Right kidney (tissue), 1 donor: ENCODE results near the gene KIFC3.
"Not testable (repeated sequence)": the region's sequence is repeated elsewhere in the genome, so short reads cannot be mapped to it uniquely, and the experiment has no call there.

ENCODE experiments used
- DNase-seq: peaks from one replicate; pipeline ENCODE4 v3.0.0-alpha.2; 2016

KIFC3 gene

GRCh38 chr16:57786632-57787518 lies 15.4 kb downstream of the KIFC3 start:
- DNase-seq = no peak

- DNase-seq = no peak
Measured at GRCh38 chr16:57785924-57786323, 16.4 kb downstream of the KIFC3 start.

- no peak for DNase-seq
Measured at GRCh38 chr16:57785385-57785784, 16.9 kb downstream of the KIFC3 start.

- DNase-seq = no peak
Measured at GRCh38 chr16:57784334-57784733, 18.0 kb downstream of the KIFC3 start.

- no peak for DNase-seq
Measured at GRCh38 chr16:57783883-57784282, 18.4 kb downstream of the KIFC3 start.

- DNase-seq = no peak
Measured at GRCh38 chr16:57783116-57783515, 19.2 kb downstream of the KIFC3 start.

GRCh38 chr16:57782607-57783055 lies 19.7 kb downstream of the KIFC3 start:
- DNase-seq = not testable (repeated sequence)

GRCh38 chr16:57781741-57782606 lies 20.3 kb downstream of the KIFC3 start:
- DNase-seq = no peak

GRCh38 chr16:57781349-57781740 lies 20.9 kb downstream of the KIFC3 start:
- no peak for DNase-seq

- not testable (repeated sequence) for DNase-seq
Measured at GRCh38 chr16:57779836-57780235, 22.5 kb downstream of the KIFC3 start.

GRCh38 chr16:57778658-57779057 lies 23.6 kb downstream of the KIFC3 start:
- no peak for DNase-seq

GRCh38 chr16:57775661-57776469 lies 26.4 kb downstream of the KIFC3 start:
- no peak for DNase-seq

- DNase-seq = no peak
Measured at GRCh38 chr16:57774705-57775285, 27.5 kb downstream of the KIFC3 start.

GRCh38 chr16:57773655-57774295 lies 28.5 kb downstream of the KIFC3 start:
- DNase-seq = no peak

- no peak for DNase-seq
Measured at GRCh38 chr16:57773019-57773418, 29.3 kb downstream of the KIFC3 start.

GRCh38 chr16:57771141-57771785 lies 31.0 kb downstream of the KIFC3 start:
- no peak for DNase-seq

- no peak for DNase-seq
Measured at GRCh38 chr16:57770361-57770760, 31.9 kb downstream of the KIFC3 start.

- no peak for DNase-seq
Measured at GRCh38 chr16:57769541-57770145, 32.6 kb downstream of the KIFC3 start.

- DNase-seq = no peak
Measured at GRCh38 chr16:57766714-57767348, 35.5 kb downstream of the KIFC3 start.

- DNase-seq = no peak
Measured at GRCh38 chr16:57765160-57765728, 37.0 kb downstream of the KIFC3 start.
